Natural killer cell (primary cell): ENCODE results near the gene COL25A1. TPM values are rescaled to one million over a fixed set of nuclear protein-coding genes. Genes with fewer than 3 reads are reported as not detected.

Source experiments
- ATAC-seq, 3 donors: fragments of 150-1000 bp in 2 of 3; fragments of 200-7000 bp in 1 of 3; cut with Tn5 transposase; 1 replicate in 1 of 3; 2 replicates in 2 of 3; pipeline ENCODE4 v1.10.0; 2021; ENCODE audit warnings: mild to moderate bottlenecking in 2 of 3, moderate library complexity in 2 of 3
- DNase-seq, 2 donors: peaks; one replicate each; pipeline versions ENCODE4 v3.0.0 to v3.0.0-alpha.2; 2013 to 2021; ENCODE audit warnings: mixed read lengths in 1 of 2
- H3K27ac ChIP-seq: one replicate; pipeline ENCODE4 v1.5.1; 2013; ENCODE audit warnings: mild to moderate bottlenecking, low read length
- H3K27me3 ChIP-seq: one replicate; pipeline ENCODE4 v1.6.1; 2013; ENCODE audit warnings: low read length; ENCODE audit not compliant: control insufficient read depth, insufficient read depth
- H3K36me3 ChIP-seq: one replicate; pipeline ENCODE4 v1.6.1; 2013; ENCODE audit warnings: low read length; ENCODE audit not compliant: control insufficient read depth, insufficient read depth
- H3K4me1 ChIP-seq: one replicate; pipeline ENCODE4 v1.6.1; 2013; ENCODE audit warnings: low read length; ENCODE audit not compliant: control insufficient read depth, insufficient read depth
- H3K4me3 ChIP-seq: one replicate; pipeline ENCODE4 v1.5.1; 2013; ENCODE audit warnings: low read length
- H3K9me3 ChIP-seq: one replicate; pipeline ENCODE4 v1.6.1; 2013; ENCODE audit warnings: low read length; ENCODE audit not compliant: control insufficient read depth, insufficient read depth
- H3K27ac Mint-ChIP-seq, 2 donors: one replicate each; pipeline ENCODE4 v1.8.0; 2022; ENCODE audit warnings: mild to moderate bottlenecking in 2 of 2, mixed read lengths in 2 of 2, moderate library complexity in 1 of 2
- H3K27me3 Mint-ChIP-seq, 2 donors: one replicate each; pipeline ENCODE4 v1.8.0; 2022; ENCODE audit warnings: low read depth in 2 of 2, mixed read lengths in 2 of 2
- H3K36me3 Mint-ChIP-seq: one replicate; pipeline ENCODE4 v1.8.0; 2022; ENCODE audit warnings: mixed read lengths
- H3K4me1 Mint-ChIP-seq, 2 donors: one replicate each; pipeline ENCODE4 v1.8.0; 2022; ENCODE audit warnings: mixed read lengths in 2 of 2
- H3K4me3 Mint-ChIP-seq: one replicate; pipeline ENCODE4 v1.8.0; 2022; ENCODE audit warnings: mild to moderate bottlenecking, moderate library complexity, mixed read lengths
- H3K9me3 Mint-ChIP-seq, 2 donors: one replicate each; pipeline ENCODE4 v1.8.0; 2022; ENCODE audit warnings: mixed read lengths in 2 of 2
- CTCF ChIP-seq: fragments of 200-600 bp; IDR thresholded peaks from one replicate; pipeline ENCODE4 v1.8.0; 2022; ENCODE audit warnings: antibody characterized with exemption
- WGBS: methylation state at CpG from one replicate; pipeline ENCODE4 v1.1.7; 2013; ENCODE audit warnings: missing lambda C conversion rate; ENCODE audit not compliant: insufficient coverage; 5-methylcytosine and 5-hydroxymethylcytosine counted together
- intact Hi-C: fragments of 100-400 bp; cut with micrococcal nuclease; formaldehyde crosslinking; loops from one replicate; pipeline ENCODE4 v1.14.2; 2022
- total RNA-seq, 4 donors: library from RNA; stranded (reverse); fragments of 120-200 nt in 1 of 4; gene quantifications; one replicate each; pipeline versions ENCODE4 v1.2.3 to v1.2.4, GENCODE V29; 2013 to 2022

COL25A1 gene
- total RNA-seq, 3 donors from 2014 or later (not counting 1 experiment from before 2014, with no cell fraction given) = 0.08 TPM; not detected in 2

GRCh38 chr4:109174224-109174953, 128.1 kb downstream of the COL25A1 start:
- intact Hi-C loops = no loop called here

GRCh38 chr4:109172301-109172700, 130.2 kb downstream of the COL25A1 start:
- Mint-ChIP-seq H3K9me3 (no peaks in the 10 kb centered on the region), H3K4me3 (no peak overlapping the region), H3K27me3 (peaks cover 0 to 9% of the 10 kb centered on the region in 2 donors), H3K27ac (no peak overlapping the region), H3K4me1 (no peaks in the 10 kb centered on the region), H3K36me3 (no peaks in the 10 kb centered on the region)
- DNase-seq = no peak
- 86% methylated on average over 4 of the region's 4 CpGs for WGBS
- Histone ChIP-seq H3K27me3 (no peaks in the 10 kb centered on the region), H3K36me3 (no peaks in the 10 kb centered on the region), H3K4me1 (no peaks in the 10 kb centered on the region), H3K9me3 (no peaks in the 10 kb centered on the region), H3K4me3 (no peak overlapping the region), H3K27ac (no peak overlapping the region)
- no peak for TF ChIP-seq CTCF
- no peak for ATAC-seq
- intact Hi-C loops = no loop called here

More at GRCh38 chr4:109174224-109174953, 128.1 kb downstream of the COL25A1 start:
- no peaks in the 10 kb centered on the region for H3K36me3 Mint-ChIP-seq
- no peak for DNase-seq
- no peaks in the 10 kb centered on the region for H3K9me3 Mint-ChIP-seq
- no peak for TF ChIP-seq CTCF
- peaks cover 0 to 9% of the 10 kb centered on the region in 2 donors for H3K27me3 Mint-ChIP-seq
- no peak overlapping the region for H3K27ac ChIP-seq
- H3K27me3 ChIP-seq = no peaks in the 10 kb centered on the region
- H3K4me3 Mint-ChIP-seq = no peak overlapping the region
- ATAC-seq = no peak
- no peak overlapping the region for H3K4me3 ChIP-seq
- 88% methylated on average over 5 of the region's 5 CpGs for WGBS
- no peaks in the 10 kb centered on the region for H3K4me1 ChIP-seq
- no peaks in the 10 kb centered on the region for H3K4me1 Mint-ChIP-seq
- H3K36me3 ChIP-seq = no peaks in the 10 kb centered on the region
- no peaks in the 10 kb centered on the region for H3K9me3 ChIP-seq
- H3K27ac Mint-ChIP-seq = no peak overlapping the region

- Histone ChIP-seq H3K4me3 (no peak overlapping the region), H3K4me1 (no peaks in the 10 kb centered on the region), H3K36me3 (no peaks in the 10 kb centered on the region), H3K27me3 (no peaks in the 10 kb centered on the region), H3K27ac (no peak overlapping the region), H3K9me3 (no peaks in the 10 kb centered on the region)
- H3K27me3 Mint-ChIP-seq = no peaks in the 10 kb centered on the region
- no peaks in the 10 kb centered on the region for H3K4me1 Mint-ChIP-seq
- DNase-seq (no peak), ATAC-seq (no peak)
- no peak overlapping the region for H3K27ac Mint-ChIP-seq
- H3K4me3 Mint-ChIP-seq = no peak overlapping the region
- intact Hi-C loops = no loop called here
- TF ChIP-seq CTCF = no peak
- H3K9me3 Mint-ChIP-seq = no peaks in the 10 kb centered on the region
- no peaks in the 10 kb centered on the region for H3K36me3 Mint-ChIP-seq
Measured at GRCh38 chr4:109171070-109171469, 131.4 kb downstream of the COL25A1 start.

- no peaks in the 10 kb centered on the region for H3K36me3 ChIP-seq
- TF ChIP-seq CTCF = no peak
- H3K4me3 Mint-ChIP-seq = no peak overlapping the region
- no peak for DNase-seq
- H3K4me1 Mint-ChIP-seq = no peaks in the 10 kb centered on the region
- H3K27ac ChIP-seq = no peak overlapping the region
- no CpG with 5 or more reads among the region's 1 CpG for WGBS
- H3K27me3 Mint-ChIP-seq = peaks cover 3 to 6% of the 10 kb centered on the region in 2 donors
- no peak overlapping the region for H3K4me3 ChIP-seq
- no peaks in the 10 kb centered on the region for H3K27me3 ChIP-seq
- no peak overlapping the region for H3K27ac Mint-ChIP-seq
- intact Hi-C loops = no loop called here
- ATAC-seq = no peak
- peaks cover 0 to 2% of the 10 kb centered on the region in 2 donors for H3K9me3 Mint-ChIP-seq
- no peaks in the 10 kb centered on the region for H3K36me3 Mint-ChIP-seq
- H3K4me1 ChIP-seq = no peaks in the 10 kb centered on the region
- H3K9me3 ChIP-seq = no peaks in the 10 kb centered on the region
Measured at GRCh38 chr4:109169170-109169569, 133.3 kb downstream of the COL25A1 start.
